C4-2B (cell line): ENCODE results near the gene TNFRSF11A.

Source experiments
- ZFX ChIP-seq: fragments of 450-650 bp; IDR thresholded peaks from 2 replicates; pipeline ENCODE4 v1.6.1; 2017
- TF ChIP-seq, protein P1 (sequence below): fragments of 450-650 bp; conservative IDR thresholded peaks from 2 replicates; pipeline ENCODE4 v1.5.1; 2017; ENCODE audit warnings: mild to moderate bottlenecking

DNA sequence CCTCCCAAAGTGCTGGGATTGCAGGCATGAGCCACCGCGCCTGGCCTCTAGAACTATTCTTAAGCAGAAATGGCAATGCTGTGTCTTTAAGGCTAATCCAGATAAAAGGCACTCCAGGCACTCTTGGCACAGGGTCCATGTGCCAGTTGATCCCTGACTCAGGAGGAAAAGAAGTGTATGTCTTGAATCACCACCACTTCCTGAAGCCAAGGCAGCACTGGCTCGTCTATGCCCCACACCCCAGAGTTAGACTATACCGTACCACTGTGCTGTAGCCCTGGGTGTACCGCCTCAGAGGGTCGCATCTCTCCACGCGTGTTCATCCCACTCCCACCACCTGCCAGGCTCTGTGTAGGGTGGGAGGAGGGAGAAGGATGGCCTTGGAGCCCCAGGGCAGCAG is 9.0 kb downstream of the TNFRSF11A start:
- TF ChIP-seq, protein P1, sequence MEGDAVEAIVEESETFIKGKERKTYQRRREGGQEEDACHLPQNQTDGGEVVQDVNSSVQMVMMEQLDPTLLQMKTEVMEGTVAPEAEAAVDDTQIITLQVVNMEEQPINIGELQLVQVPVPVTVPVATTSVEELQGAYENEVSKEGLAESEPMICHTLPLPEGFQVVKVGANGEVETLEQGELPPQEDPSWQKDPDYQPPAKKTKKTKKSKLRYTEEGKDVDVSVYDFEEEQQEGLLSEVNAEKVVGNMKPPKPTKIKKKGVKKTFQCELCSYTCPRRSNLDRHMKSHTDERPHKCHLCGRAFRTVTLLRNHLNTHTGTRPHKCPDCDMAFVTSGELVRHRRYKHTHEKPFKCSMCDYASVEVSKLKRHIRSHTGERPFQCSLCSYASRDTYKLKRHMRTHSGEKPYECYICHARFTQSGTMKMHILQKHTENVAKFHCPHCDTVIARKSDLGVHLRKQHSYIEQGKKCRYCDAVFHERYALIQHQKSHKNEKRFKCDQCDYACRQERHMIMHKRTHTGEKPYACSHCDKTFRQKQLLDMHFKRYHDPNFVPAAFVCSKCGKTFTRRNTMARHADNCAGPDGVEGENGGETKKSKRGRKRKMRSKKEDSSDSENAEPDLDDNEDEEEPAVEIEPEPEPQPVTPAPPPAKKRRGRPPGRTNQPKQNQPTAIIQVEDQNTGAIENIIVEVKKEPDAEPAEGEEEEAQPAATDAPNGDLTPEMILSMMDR = no peak
- TF ChIP-seq ZFX = no peak
